Muscle layer of duodenum (tissue), 2 donors: ENCODE data around the gene LPIN1.

Source experiments
- H3K27ac ChIP-seq: one replicate; pipeline ENCODE4 v1.7.0; 2013; ENCODE audit warnings: mild to moderate bottlenecking, low read length
- H3K27me3 ChIP-seq: one replicate; pipeline ENCODE4 v1.7.0; 2013; ENCODE audit warnings: low read depth, mild to moderate bottlenecking, control low read depth, low read length
- H3K36me3 ChIP-seq, 2 donors: one replicate each; pipeline ENCODE4 v1.7.0; 2013; ENCODE audit warnings: low read length in 2 of 2, control low read depth in 1 of 2, mild to moderate bottlenecking in 1 of 2; ENCODE audit not compliant: insufficient read depth in 2 of 2, control insufficient read depth in 1 of 2
- H3K4me1 ChIP-seq, 2 donors: one replicate each; pipeline ENCODE4 v1.7.0; 2013; ENCODE audit warnings: low read length in 2 of 2, mild to moderate bottlenecking in 2 of 2, control low read depth in 1 of 2, moderate library complexity in 1 of 2; ENCODE audit not compliant: insufficient read depth in 2 of 2, control insufficient read depth in 1 of 2
- H3K4me3 ChIP-seq, 2 donors: one replicate each; pipeline ENCODE4 v1.7.0; 2013; ENCODE audit warnings: low read length in 2 of 2, low read depth in 1 of 2, mild to moderate bottlenecking in 1 of 2
- H3K9me3 ChIP-seq, 2 donors: one replicate each; pipeline ENCODE4 v1.7.0; 2013; ENCODE audit warnings: low read length in 2 of 2, control low read depth in 1 of 2, mild to moderate bottlenecking in 1 of 2; ENCODE audit not compliant: control insufficient read depth in 1 of 2
- donor health status: healthy.

Gene LPIN1

DNA sequence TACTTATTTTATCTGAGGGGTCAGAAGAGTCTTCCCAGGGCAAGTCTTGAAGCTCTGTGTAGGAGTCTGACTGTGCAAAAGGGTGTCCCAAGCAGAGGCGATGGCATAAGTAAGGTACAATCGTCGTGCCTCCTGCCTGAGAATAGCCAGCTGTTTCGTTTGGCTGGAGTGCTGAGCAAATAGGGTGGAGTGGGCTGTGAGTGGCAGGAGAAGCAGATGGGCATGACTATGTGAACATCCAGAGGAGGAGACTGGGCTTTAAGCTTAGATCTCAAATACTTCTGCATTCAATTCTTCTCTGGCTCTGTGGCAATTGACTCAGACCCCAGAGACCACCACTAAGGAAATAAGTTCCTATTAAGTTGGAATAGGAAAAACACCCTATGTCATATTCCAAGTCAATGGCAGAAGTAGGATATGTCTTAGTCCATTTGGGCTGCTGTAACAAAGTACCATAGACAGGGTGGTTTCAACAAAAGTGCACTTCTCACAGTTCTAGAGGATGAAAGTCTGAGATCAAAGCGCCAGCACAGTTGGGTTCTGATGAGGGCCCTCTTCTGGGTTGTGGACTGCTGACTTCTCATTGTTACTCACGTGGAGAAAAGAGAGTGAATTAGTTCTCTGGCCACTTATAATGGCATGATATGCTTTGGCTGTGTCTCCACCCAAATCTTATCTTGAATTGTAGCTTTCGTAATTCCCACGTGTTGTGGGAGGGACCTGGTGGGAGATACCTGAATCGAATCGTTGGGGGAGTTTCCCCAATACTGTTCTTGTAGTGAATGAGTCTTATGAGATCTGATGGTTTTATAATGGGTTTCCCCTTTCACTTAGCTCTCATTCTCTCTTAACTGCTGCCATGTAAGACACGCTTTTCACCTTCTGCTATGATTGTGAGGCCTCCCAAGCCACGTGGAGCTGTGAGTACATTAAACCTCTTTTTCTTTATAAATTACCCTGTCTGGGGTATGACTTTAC, 120.2 kb downstream of the LPIN1 start:
- Histone ChIP-seq H3K36me3 (no peaks in the 10 kb centered on the region), H3K4me1 (peaks cover 0 to 6% of the 10 kb centered on the region in 2 donors), H3K27ac (no peak overlapping the region), H3K27me3 (no peaks in the 10 kb centered on the region), H3K9me3 (no peaks in the 10 kb centered on the region), H3K4me3 (no peak overlapping the region)

DNA sequence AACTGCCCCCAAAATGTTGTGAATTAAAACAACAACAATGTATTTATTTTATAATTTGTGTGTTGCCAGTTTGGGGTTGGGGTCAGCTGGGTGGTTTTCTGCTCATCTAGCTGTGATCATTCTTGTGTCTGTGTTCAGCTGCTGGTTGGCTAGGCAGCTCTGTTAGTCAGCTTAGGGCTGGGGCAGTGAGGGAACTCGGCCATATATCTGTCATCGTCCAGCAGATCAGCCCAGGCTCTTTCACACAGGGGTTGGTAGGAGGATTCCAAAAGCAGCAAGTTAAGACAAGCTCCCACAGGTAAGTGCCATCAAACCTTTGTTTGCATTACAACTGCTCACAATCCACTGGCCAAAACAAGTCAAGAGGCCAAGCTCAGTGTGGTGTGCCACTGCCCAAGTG, 121.5 kb downstream of the LPIN1 start:
- Histone ChIP-seq H3K36me3 (no peaks in the 10 kb centered on the region), H3K9me3 (no peaks in the 10 kb centered on the region), H3K27ac (no peak overlapping the region), H3K4me3 (no peak overlapping the region), H3K4me1 (peaks cover 5 to 10% of the 10 kb centered on the region in 2 donors), H3K27me3 (no peaks in the 10 kb centered on the region)

DNA sequence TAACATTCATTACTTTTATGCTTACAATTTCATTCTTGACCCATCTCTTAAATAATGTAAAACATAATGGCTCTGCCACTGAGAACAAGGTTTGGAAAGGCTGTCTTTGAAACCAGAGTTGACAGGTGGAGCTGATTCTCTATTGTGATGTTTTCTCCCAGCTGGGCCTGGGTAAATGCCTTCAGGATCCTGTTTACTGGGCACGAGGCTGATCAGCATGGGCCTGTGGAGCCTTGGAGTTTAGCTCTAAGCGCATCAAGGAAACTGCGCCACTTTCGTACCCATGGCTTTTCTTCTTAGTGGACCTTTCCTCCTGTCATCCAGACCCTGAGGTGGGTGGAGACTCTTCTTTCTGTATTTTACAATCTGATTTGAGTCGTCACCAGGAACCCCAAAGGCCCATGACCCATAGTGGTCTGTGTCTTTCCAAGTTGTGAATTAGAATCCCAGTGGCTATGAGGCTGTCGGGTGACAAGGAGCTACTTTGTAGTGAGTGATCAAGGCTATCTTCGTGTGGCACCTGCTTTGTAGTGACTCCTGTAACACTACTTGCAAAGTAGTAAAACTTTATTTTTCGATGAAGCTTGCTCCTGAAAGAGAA, 123.1 kb downstream of the LPIN1 start:
- Histone ChIP-seq H3K4me1 (peaks cover 5 to 7% of the 10 kb centered on the region in 2 donors), H3K27ac (no peak overlapping the region)

DNA sequence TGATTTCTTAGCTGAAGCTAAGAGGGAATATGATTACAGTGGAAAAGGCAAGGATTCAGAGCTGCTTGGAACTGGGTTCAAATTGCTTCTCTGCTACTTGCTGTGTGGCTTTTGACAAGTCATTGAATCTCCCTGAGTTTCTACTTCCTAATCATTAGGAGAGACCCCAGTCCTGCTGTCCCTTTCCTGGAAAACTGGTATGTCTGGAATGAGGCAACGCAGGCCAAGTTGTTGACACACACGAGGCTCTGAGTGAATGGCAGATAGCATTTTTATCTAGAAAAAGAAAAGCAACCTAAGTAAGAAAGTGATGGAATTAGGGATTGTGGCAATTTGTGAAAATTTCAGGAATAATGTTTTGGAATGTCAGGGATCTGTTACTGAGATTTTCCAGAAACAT, 123.6 kb downstream of the LPIN1 start:
- Histone ChIP-seq H3K27me3 (no peaks in the 10 kb centered on the region), H3K36me3 (no peaks in the 10 kb centered on the region), H3K4me3 (no peak overlapping the region), H3K4me1 (peaks cover 5 to 7% of the 10 kb centered on the region in 2 donors), H3K9me3 (no peaks in the 10 kb centered on the region), H3K27ac (no peak overlapping the region)

More for the DNA sequence above, 123.1 kb downstream of the LPIN1 start:
- Histone ChIP-seq H3K4me3 (no peak overlapping the region), H3K36me3 (no peaks in the 10 kb centered on the region), H3K27me3 (no peaks in the 10 kb centered on the region), H3K9me3 (no peaks in the 10 kb centered on the region)

DNA sequence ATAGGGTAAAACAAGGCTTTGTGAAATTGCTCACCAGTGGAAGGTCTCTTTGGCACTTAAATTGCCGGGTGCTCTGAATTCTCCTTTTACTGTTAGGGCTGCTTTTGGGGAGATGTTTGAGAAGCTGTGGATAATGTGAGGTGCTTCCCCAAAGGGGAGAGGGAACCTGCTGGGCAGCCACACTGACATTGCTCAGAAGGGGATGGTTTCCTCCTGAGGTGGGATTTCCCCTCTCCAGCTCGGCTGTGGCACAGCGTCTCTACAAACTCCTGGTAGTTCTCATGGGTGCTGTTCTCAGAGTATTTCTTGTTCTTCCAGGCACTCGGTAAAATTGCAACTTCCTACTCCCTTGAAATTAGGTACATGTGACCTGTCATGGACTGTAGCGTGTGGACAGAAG, 124.2 kb downstream of the LPIN1 start:
- Histone ChIP-seq H3K4me3 (no peak overlapping the region), H3K27ac (no peak overlapping the region), H3K27me3 (no peaks in the 10 kb centered on the region), H3K9me3 (no peaks in the 10 kb centered on the region), H3K36me3 (no peaks in the 10 kb centered on the region), H3K4me1 (peaks cover 5 to 7% of the 10 kb centered on the region in 2 donors)

DNA sequence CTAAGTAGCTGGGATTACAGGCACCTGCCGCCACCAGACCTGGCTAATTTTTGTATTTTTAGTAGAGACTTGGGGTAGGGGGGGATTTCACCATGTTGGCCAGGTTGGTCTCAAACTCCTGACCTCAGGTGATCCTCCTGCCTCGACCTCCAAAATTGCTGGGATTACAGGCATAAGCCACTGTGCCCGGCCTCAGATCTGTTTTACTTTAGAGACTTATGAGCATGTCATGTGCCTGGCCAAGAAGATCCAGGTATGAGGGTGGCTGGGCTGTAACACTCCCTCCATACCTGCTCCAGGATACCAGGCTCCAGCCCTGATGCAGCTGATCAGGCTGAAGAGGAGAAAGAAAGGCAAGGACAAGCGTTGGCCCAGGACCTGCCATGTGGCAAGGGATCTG, 125.0 kb downstream of the LPIN1 start:
- Histone ChIP-seq H3K36me3 (no peaks in the 10 kb centered on the region), H3K4me1 (peaks cover 5 to 7% of the 10 kb centered on the region in 2 donors), H3K27ac (no peak overlapping the region), H3K9me3 (no peaks in the 10 kb centered on the region), H3K27me3 (no peaks in the 10 kb centered on the region), H3K4me3 (no peak overlapping the region)

DNA sequence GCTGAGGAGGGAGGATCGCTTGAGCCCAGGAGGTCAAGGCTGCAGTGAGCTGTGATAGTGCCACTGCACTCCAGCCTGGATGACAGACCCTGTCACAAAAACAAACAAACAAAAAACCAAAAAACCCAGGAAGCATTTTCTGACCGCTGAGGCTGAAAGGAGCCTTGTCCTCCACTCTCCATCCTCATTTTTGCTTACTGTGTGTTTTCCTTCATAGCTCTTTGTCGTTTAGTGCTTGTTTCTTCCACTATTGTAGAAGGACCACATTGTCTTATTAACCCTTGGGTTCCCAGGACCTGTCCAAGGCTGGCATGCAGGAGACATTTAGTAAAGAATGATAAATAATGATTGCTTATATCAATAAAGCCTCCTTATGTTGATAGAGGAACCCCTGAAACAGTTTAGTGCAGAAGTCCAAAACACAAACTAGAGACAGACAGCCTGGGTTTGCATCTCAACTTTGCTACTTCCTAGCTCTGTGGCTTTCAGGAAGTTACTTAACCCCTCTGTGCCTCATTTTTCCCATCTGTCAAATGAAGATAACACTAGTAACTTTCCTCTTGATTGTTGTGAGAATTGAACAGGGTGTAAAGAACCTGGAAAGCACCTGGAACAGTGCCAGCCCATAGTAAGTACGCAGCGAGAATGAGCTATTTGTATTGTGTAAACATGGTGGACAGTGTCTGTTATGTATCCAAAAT, 126.0 kb downstream of the LPIN1 start:
- Histone ChIP-seq H3K9me3 (no peaks in the 10 kb centered on the region), H3K27ac (no peak overlapping the region), H3K4me1 (peaks cover 5 to 7% of the 10 kb centered on the region in 2 donors), H3K27me3 (no peaks in the 10 kb centered on the region), H3K36me3 (no peaks in the 10 kb centered on the region), H3K4me3 (no peak overlapping the region)

DNA sequence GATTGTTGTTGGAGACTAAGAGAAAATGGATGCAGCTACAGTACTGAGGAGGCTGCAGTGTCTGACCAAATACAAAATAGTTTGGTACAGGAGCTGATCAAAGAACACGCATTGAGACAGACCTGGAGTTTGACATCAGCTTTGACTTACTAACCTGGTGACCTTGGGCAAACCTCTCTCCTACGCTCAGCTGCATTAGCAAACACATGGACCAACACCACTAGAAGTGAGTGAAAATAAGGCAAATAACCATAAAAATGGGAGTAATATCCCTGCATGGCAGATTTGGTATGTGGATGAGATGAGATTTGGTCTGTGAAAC, 126.5 kb downstream of the LPIN1 start:
- Histone ChIP-seq H3K27ac (no peak overlapping the region), H3K27me3 (no peaks in the 10 kb centered on the region), H3K4me3 (no peak overlapping the region), H3K4me1 (peaks cover 5 to 7% of the 10 kb centered on the region in 2 donors), H3K36me3 (no peaks in the 10 kb centered on the region), H3K9me3 (no peaks in the 10 kb centered on the region)

DNA sequence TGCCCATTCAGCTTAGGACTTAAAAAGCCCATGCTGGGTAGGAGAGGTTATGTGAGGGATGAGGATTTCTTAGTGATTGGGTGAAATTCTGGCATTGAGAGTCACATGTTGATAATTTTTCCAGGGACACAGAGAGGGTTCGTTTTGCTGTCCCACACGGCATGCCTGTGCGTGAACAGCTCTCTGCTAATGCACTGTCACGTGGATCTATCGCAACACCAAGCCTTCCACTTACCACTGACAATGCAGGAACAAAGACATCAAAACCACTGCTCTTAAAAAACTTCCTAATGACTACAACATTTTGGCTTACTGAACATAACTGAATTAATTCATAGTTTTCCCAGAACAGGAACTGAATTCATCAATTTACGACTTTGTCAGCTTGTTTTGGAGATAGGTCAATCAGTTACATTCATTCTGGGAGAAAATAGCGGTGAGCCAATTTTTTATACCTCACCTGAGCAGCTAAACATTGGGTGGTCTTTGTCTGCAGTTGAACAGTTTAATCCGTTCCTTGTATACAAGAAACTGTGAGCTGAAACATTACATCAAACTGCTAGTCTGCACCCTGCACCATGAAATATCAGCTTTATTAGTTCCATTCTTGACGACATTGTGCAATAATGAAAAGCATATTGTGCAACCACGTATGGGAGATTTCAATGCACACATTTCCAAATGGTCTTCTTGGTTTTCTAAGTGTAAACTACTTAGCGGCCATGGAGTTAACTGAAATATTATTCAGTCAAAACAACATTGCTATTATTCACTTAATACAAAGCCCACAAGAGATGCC, 127.1 kb downstream of the LPIN1 start:
- Histone ChIP-seq H3K27ac (no peak overlapping the region), H3K36me3 (no peaks in the 10 kb centered on the region), H3K4me3 (no peak overlapping the region), H3K9me3 (no peaks in the 10 kb centered on the region), H3K4me1 (peaks cover 5 to 7% of the 10 kb centered on the region in 2 donors), H3K27me3 (no peaks in the 10 kb centered on the region)

DNA sequence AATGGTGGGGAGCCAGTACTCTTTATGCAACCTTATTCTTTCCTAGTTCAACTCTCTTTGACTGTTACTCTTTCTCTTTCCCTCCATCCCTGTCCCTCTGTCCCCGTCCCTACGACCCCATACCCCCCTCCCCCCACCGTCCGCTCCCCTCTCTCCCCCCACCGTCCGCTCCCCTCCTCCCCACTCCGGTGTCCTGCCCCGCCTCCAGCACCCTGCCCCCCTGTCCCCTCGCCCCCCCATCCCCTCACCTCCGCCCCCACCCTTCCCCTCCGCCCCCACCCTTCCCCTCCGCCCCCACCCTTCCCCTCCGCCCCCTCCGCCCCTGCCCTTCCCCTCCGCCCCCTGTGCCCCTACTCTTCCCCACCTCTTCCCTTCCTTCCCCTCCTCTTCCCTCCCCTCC, 128.4 kb downstream of the LPIN1 start:
- no peaks in the 10 kb centered on the region for H3K27me3 ChIP-seq
- H3K4me3 ChIP-seq, result no peak overlapping the region
- H3K9me3 ChIP-seq, result no peaks in the 10 kb centered on the region
- H3K4me1 ChIP-seq, result peaks cover 5 to 7% of the 10 kb centered on the region in 2 donors
- no peak overlapping the region for H3K27ac ChIP-seq
- H3K36me3 ChIP-seq, result no peaks in the 10 kb centered on the region

DNA sequence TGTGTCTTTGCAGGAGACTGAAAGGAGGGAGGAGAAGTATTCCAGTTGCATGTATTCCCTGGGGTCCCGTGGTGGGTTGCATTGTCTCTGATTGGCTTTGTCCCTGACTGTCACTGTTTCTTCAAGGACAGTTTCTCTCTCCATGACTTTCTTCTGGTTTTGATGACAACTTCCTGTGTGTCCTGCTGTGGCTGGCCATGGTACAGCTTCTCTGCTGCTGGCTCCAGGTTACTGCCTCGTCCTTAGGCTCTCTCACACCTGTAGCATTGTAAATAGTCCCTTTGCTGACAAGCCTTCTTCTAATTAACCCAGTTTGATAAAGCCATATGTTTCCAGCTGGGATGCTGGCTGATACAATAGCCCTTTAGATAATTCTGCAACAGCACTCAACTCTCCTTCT, 129.0 kb downstream of the LPIN1 start:
- H3K27me3 ChIP-seq, result no peaks in the 10 kb centered on the region
- H3K27ac ChIP-seq, result no peak overlapping the region
- H3K4me3 ChIP-seq, result no peak overlapping the region
- H3K9me3 ChIP-seq, result no peaks in the 10 kb centered on the region
- H3K36me3 ChIP-seq, result no peaks in the 10 kb centered on the region
- H3K4me1 ChIP-seq, result peaks cover 5 to 7% of the 10 kb centered on the region in 2 donors
